ENCODE measurements around the gene TUSC2.

The TUSC2 gene

DNA sequence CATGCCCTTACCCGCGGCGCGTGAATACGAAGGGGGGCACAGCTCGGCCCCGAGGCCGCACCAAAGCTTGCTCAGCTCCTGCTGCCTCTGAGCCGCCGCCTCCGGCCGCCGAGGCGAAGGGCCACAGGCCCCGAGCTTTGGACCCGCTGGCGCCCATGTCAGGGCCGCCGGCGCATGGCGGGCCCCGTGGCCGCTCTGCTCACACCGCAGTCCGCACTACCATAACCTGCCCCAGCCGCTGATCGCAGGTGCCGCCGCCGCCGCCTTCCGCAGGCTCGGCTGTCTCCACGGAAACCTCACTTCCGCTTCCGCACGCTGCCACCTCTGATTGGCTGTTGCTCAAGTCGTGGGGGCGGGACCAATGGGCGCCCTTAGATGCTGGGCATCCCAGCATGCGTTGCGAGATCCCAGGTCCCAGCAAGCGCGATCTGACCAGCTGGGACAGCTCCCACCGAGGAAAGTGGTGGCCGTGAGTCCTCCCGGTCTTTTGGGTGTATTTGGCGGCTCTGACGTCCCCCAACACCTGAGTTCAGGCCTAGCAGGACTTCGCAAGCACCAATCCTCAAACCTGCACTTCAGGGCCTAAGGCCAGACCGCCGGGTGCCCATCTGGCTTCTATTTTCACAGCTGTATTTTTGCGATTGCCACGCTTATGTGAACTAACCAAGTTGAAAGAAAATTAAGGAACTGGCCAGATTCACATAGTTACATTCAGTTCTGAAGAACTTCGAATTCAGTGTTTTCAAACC is at the start of gene TUSC2:
Gene TUSC2 (minus strand): TSS at position 281 of the 749 bp plus-strand sequence. CDS start 124 bp downstream, at position 157.
- DNase-seq: peak; percentile 89

GRCh38 chr3:50375258-50375931 is 47.4 kb upstream of the TUSC2 start:
- no peak for DNase-seq

GRCh38 chr3:50374363-50375257 is 46.6 kb upstream of the TUSC2 start:
- no peak for DNase-seq

- DNase-seq: no peak
Measured at GRCh38 chr3:50373146-50374051, 45.4 kb upstream of the TUSC2 start.

- peak; percentile 18 for DNase-seq
Measured at GRCh38 chr3:50372349-50372748, 44.3 kb upstream of the TUSC2 start.

- no peak for DNase-seq
Measured at GRCh38 chr3:50371133-50371685, 43.2 kb upstream of the TUSC2 start.

GRCh38 chr3:50370594-50370993 is 42.6 kb upstream of the TUSC2 start:
- DNase-seq: peak; percentile 26

- no peak for DNase-seq
Measured at GRCh38 chr3:50369012-50369670, 41.1 kb upstream of the TUSC2 start.

DNA sequence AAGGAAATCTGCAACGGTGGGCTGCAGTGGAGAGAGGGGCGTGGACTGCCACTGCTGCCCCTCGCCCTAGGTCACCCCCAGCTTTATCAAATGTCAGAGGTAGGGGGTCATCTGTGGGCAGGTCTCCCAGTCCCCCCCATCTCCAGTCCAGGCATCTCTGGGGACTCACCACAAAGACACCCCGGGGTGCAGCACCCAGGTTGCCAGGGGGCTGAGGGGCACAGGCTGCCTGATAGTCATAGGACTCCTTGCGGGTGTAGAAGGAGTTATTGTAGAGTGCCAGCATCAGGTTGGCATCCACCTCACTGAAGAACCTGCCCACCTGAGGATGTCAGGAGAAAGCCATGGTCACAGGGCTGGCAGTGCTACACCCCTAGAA is 37.8 kb upstream of the TUSC2 start:
- DNase-seq: no peak

- DNase-seq: no peak
Measured at GRCh38 chr3:50365080-50365841, 37.2 kb upstream of the TUSC2 start.

GRCh38 chr3:50364573-50365079 is 36.6 kb upstream of the TUSC2 start:
- DNase-seq: no peak

GRCh38 chr3:50359760-50360110 is 31.7 kb upstream of the TUSC2 start:
- no peak for DNase-seq

DNA sequence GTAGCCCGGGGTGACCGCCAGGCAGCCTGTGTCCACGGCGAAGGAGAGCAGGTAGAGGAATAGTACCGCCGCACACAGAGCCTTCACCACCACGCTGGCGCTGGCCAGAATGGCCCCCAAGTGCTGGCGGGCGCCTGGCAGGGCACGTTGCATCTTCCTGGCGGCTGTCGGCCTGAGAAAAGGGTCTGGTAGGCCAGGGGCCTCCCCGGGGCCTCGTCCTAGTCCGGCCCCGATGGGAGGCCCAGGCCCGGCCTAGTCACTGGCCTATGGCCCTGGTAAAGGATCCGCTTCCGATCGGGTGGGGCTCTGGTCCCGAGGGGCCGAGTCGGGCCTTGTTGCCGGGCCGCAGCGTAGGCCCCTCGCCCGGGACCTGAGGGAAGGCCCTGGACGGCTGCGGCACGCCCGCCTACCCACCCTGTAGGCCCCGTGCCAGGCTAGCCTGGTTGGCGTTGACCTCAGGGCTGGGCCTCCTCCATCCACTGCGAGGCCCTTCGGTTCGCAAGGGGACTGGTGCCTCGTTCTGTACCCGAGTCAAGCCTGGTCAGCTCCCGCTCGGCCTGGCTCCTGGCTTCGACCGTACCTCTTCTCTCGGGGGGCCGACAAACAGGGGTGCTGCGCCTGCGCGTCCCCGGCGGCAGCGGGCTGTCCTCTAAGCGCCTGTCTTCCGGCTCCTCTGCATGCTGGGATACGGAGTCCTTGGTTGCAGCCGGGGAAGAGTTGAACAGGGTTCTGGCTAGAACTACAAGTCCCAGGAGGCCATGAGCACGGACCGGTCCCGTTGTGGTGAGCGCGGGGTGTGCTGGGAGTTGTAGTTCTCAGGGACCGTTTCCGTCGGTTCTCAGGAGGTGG is 31.1 kb upstream of the TUSC2 start, which contains the start of gene TMEM115:
Gene TMEM115 (minus strand): TSS at position 611 of the 849 bp plus-strand sequence. CDS start 458 bp downstream, at position 153.
- peak; percentile 96 for DNase-seq

DNA sequence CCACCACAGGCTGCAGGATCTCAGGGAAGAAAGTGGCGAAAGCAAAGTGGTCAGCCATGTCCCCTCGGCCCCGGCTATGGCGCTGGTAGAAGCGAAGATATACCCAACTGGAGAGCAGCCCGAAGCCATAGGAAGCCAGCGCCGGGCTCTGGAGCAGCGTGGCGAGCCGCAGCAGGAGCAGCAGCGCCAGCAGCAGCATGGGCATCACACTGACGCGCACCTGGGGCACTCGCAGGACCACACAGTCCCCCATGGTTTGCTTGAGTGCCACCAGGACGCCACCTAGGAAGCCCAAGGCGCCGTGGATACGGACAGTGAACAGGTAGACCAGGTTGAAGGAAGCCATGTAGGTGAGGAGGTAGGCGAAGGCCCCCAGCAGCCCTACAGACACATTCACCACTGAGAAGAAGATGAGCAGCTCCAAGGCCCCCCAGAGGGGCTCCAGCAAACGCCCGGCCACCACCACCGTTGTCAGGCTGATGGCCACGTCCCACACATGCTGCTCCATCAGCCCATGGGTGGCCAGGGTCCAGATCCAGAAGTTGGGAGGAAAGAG is 30.4 kb upstream of the TUSC2 start:
- DNase-seq: no peak

DNA sequence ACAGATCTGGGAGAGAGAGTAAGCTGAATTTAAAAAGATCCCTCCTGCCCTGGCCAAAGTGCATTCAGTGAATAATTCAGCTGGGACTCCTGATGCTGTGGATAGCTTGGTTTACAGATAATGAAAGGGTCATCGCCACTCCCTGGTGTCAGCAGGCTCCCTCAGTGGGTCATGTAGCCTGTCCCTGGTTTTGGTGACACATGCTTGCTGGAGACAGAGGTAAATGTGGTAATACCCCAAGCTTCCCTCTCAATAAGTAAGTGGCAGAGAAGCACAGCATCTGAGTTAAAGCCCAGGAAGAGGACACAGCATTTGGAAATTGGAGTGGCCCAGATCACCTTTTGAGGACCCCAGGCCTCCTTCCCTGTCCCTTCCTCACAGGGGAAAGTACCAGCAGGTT is 29.5 kb upstream of the TUSC2 start:
- no peak for DNase-seq

DNA sequence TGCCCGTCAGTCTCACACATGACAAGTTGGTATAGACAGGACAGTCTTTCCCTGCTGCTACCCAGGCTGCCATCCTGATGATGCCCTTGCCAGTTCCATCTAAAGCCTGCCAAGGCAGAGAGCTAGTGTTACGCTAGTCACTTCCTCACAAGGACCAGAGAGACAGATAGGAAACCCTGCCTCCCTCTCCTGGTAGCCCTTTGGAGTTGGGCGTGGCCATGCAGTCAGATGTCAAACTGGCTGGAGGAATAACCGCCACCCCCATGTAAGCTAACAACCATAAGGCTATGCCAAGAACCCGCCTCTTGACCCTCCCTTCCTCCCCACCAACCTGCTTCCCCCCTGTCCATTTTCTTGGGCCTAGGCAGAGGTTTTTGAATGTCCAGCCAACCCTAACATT is 28.5 kb upstream of the TUSC2 start:
- DNase-seq: no peak

GRCh38 chr3:50355829-50356552 is 28.0 kb upstream of the TUSC2 start:
- DNase-seq: no peak

DNA sequence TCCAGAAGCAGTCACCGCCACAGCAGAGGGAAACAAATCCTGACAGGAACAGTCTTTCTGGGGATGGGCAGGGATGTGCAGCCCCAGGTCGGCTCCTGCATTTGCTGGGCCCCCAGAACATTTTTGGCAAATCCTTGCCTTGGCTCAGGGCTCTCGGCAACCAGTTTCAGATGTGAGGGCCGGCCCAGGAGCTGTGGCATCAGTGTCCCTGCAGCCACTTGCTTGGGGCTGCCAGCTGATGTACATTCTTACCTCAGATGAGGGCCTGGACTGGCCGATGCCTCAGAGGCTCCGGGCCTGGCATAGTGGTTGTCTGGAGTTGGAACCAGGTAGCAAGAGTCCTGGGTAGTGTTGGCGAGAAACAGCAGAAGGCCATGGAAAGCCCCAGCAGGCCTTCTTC is 26.8 kb upstream of the TUSC2 start:
- no peak for DNase-seq

All from NCI-H1092 treated with DMSO at 0.1 percent for 48 hours (cell line).